Measurements from ENCODE around the gene KANSL3.

Gene KANSL3

DNA sequence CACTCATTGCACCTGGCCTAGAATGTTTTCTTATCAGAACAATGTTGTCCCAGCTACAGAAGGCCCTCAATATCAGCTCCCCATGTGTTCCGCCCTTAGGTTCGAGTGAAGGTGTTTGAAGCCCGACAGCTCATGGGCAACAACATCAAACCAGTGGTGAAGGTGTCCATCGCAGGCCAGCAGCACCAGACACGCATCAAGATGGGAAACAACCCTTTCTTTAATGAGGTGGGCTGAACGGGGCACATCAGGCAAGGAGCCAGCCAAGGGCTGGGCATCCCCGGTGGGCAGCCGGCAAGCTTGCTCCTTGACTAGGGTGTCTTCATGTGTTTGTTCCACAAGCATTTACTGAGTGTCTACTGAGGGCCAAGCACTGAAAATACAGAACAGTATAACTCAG, 13.7 kb upstream of the KANSL3 start:
- DNase-seq = no peak

DNA sequence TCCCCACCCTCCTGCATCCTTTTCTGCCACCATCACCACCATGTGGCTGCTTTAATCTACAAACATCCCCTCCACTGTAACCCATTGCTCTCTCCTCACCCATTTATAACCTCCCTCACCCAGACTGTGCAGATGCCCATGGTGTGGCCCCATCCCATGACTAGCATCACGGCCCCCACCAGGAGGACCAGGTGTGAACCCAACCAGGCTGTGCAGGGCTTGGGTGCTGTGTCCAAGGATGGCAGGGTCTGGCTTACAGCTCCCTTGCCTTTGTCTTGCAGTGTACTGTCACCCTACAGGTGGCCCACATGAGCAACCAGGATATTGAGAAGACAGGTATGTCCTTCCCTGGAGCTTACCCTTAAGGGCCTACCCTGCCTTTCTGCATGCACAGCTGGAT, 11.2 kb upstream of the KANSL3 start:
- no peak for DNase-seq

DNA sequence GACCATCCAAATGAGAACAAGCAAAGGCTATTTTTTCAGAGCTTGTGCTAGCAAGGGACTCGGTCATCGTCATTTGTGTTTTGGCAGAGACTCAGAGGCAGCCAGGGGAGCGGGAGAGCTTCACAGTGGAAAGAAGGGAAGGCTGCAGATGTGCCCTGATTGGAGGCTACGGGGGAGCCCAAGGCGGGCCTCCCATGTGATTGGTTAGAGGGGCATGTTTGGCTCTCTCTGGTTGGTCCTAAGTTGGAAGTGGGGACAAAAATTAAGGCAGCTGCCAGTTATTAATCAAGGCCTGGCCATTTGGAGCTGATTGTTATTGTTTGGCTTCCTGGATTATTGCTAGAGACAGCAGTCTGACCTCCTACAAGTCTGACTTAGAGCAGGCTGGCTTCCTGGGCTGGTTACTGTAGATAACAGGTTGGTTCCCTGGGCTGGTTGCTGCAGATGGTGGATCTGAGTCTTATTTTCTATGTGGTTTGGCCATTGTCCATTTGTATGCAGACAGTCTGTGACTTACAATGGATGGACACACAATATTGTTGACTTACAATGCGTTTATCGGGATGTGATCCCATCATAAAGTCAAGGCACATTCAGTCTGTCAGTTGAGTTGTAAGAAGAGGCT, 10.3 kb upstream of the KANSL3 start:
- no peak for DNase-seq

DNA sequence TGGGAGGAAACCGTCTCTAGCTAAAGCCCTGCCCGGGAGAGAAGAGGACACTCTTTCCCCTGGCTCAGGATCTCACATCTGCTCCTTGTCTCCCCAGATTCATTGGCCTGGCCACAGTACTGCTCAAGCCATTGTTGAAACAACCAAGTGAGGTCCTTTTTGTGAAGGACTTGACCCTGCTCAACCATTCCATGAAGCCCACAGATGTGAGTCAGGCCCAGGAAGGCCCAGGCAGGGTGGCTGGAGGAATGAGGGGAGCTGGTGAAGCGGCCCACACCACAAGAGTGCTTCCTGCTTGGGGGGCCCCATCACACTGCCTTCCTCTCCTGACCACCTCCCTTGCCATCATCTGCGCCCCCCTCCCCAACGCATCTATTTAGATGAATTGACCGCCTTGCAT, 9.6 kb upstream of the KANSL3 start:
- DNase-seq = no peak

DNA sequence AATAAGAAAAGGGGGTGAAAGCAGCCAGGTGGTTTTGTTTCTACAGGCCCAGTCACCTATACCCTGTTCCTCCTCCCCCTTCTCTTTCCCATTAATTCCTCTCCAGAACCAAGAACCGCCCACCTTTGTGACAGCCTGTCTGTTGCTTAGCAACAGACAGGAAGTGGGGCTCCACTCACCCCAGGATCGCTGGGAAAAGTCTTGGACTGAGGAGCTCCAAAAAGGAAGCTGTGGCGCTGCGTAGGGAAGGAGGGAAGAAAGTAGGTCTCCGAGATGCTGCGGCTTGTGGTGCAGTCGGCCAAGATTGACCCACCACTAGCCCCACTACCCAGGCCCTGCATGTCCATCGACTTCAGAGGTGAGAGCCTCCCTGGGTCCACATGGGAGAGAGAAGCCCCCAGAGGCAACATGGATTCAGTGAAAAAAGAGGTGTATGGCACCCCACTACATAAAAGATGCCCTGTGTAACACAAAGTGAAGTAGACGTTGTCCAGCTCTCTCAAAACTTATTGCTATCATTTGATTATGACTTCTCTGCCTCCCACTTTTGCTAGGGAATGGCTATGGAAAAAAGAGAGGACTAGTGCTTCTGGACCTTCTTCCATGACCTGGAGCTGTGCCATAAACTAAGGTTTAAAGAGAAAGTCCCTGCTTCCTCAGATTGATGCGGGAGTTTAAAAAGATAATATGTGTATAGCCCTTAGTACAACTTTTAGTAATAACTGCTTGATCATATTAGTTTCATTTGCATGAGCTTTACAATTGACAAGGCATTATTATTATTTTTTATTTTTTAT, 4.7 kb upstream of the KANSL3 start, which contains the start of gene FER1L5:
FER1L5 (plus strand) TSS at position 201 of the 797 bp plus-strand sequence; CDS start at position 274, 73 bp downstream.
- DNase-seq = no peak

DNA sequence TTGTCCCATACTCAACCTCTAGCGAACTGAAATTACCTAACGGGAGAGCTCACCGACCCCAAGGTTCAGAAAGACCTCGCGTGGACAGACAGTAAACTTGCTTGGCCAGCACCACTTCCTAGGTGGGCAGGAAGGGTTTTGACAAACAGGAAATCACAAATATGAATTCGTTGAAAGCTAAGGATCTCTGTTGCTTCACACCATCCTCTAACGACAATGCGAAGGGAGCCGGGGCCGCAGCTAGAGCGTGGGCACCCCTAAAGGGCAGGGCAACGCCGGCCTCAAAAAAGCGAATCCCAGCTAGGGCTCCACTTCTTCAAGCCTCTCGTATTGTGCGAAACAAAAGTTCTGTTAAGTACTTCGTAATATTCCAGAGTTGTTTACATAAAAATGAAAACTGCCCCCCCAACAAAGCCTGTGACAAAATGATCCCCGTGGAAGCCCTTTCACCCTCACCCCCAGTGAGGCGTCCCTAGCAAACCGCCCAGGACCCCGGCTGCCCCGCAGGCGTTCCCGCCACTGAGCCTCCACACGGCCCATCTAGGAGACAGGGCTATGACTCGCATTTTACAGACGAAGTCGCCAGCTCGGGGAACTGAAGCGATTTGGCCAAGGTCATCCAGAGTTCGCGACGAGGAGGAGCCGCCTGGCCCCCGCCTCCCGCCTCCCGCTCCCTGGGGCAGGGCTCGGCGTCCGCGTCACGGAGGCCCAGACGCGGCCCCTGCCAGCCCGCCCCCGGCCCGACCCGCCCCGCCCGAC, 548 bp downstream of the KANSL3 start:
- no peak for DNase-seq

DNA sequence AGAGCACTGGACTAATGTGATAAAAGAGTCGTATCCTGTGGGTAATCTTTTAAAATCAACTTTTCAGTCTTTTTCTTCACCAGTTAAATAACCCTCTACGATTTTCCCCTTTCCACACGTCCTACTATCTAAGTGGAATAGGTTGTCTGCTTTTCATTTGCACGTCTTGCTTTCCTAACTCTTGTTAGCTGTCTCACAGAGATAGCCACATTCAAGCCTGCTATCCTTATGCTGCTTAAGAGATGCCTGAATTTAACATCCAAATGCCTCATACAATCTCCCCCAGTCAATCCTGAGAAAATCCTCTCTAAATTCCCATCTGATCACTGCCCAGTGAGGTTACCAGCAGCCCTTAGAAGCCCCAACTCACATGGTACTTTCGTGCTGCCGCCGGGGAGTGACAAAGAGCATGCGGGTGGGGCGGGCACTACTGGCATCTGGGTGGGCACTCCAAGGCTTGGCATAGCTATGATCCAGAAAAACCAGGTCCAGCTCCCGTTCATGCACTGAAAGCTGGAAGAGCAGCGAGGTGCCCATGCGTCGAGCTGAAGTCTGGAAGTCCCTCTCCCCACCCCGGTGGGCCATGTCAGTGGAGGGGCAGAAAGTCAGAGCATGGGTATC, 1.5 kb downstream of the KANSL3 start:
- no peak for DNase-seq

DNA sequence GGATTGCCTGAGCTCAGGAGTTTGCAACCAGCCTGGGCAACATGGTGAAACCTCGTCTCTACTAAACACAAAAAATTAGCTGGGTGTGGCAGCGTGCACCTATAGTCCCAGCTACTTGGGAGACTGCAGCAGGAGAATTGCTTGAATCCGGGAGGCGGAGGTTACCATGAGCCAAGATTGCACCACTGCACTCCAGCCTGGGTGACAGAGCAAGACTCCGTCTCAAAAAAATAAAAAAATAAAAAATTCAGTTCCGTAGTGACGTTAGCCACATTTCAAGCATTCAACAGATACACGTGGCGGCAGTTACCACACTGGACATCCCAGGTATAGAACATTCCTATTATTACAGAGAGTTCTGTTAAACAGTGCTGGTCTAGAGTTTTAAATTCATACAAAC, 4.5 kb downstream of the KANSL3 start:
- no peak for DNase-seq

DNA sequence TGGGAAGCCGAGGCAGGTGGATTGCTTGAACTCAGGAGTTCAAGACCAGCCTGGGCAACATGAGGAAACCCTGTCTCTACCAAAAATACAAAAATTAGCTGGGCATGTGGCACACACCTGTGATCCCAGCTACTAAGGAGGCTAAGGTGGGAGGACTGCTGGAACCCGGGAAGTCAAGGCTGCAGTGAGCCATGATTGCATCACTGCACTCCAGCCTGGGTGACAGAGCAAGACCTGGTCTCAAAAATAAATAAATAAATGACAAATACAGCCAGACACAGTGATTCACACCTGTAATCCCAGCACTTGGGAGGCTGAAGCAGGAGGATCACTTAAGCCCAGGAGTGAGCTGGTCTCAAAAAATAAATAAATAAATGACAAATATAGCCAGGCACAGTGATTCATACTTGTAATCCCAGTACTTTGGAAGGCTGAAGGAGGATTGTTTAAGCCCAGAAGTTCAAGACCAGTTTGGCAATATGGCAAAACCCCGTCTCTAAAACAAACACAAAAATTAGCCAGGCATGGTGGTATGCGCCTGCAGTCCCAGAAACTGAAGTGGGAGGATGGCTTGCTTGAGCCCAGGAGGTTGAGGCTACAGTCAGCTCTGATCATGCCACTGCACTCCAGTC, 6.2 kb downstream of the KANSL3 start:
- DNase-seq = no peak

DNA sequence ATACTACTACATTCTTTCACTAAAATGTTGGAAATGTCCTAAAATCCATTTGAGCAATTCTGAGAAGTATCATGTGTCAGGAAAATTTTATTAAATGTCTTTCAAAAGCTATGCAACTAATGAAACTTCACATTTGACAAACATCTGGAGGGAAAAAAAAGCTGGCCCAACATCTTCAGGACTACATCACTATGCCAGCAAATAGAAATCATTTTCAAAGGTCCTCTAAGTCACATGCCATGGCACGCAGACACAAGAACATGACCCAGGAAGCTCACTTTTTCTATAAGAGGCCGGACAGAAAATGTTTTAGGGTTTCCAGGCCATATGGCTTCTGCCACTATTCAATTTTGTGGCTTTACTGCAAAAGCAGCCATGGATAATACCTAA, 11.6 kb downstream of the KANSL3 start:
- no peak for DNase-seq

DNA sequence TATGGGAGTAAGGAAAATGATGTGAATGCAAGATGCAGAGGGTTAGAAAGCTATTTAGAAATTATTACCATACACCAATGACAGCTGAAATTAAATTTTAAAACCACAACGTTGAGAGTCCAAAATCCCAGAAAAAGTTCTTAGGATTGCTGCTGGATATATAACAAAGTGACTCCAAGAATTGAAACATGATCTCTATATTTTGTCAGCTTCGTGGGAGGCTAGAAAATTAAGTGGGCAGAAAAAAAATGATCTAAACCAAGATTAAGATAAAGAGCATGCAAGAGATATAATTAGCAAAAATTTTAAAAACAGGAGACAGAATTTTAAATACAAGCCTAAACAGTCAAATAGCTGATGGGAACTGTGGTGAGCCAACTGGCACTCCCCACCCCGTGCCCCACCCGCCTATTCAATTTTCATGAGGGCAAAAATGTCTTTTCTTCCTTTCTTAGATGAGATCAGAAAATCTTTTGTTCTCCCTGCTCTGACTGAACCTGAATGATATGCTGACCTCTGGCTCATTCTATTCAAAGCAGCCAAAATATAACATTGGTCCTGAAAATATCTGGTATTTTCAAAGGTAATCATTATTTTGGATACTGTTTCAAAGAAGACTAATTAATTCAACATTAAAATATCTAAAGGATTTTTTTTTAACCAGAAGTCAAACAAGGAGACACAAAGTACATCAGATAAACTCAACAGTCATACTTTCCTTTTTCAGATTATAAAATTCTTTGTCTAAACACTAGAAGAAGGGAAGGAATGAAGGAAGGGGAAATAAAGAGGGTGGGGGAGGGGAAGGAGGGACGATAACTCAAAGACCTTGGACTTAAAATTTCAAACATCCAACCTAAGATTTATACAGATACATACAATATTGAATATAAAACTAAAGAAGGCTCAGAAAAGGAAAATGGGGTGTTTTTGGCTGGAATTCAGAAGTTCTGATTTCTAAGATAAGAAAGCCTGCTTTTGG, 12.2 kb downstream of the KANSL3 start:
- DNase-seq = no peak

DNA sequence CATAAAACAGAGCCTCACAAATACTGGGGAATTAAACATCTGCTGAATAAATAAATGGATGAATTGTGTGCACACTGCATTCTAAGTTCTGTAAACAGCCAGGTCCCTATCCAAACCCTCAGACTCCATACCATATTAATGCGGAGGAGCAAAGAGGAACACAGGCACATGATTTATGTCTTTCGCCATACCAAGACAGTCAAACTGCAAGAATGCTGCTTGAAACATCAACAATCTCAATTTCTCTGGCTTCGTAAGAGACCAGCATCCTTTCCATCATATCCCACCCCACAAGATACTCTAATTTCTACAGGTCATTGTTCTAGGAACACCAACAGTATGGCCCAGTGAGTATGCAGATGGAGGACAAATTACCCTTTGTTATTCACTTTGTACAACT, 15.0 kb downstream of the KANSL3 start:
- no peak for DNase-seq

DNA sequence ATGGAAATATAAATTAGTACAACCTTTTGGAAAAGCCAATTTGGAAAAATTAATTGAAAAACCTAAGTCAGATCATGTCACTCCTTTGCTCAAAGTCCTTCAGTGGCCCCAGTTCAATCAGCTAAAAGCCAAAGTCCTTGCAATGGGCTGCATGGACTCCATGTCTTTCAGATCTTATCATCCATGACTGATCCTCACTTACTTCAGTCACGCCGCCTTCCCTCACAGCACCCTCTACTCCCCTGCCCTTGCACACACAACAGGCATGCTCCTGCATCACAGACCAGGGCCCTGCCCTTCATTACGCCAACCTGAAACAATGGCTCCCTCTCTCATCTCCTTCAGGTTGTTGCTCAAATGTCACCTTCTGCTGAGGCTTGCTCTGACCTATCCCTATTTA, 15.6 kb downstream of the KANSL3 start:
- no peak for DNase-seq

DNA sequence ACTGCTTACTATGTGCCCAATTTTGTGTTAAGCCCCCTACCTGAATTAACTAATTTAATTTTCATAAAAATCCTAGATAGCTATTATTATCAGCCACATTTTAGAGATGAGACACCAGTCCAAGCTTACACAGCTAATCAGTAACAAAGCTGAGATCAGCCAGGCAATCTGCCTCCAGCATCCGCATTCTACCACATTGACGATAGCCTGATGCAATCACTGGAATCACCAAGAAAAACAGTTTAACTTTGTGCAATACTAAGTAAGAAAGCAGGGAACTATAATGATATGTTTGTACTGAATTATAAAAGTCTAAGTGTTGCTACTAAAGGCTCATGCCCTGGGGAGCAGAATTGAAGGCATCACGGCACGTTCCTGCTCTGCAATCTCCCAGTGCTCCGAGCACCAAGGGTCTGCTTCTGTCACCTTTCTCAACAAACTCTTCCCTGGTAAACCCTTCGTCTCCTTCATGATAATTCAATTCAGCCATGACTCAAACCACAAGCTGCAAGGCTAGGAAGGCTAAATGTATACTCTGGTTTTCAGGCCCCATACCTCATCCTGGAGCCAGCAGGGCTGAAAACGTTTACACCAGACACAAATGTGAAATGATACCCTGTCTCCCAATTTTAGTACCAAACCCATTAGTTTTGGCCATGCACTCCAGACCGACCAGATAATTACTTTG, 19.4 kb downstream of the KANSL3 start:
- DNase-seq = no peak

DNA sequence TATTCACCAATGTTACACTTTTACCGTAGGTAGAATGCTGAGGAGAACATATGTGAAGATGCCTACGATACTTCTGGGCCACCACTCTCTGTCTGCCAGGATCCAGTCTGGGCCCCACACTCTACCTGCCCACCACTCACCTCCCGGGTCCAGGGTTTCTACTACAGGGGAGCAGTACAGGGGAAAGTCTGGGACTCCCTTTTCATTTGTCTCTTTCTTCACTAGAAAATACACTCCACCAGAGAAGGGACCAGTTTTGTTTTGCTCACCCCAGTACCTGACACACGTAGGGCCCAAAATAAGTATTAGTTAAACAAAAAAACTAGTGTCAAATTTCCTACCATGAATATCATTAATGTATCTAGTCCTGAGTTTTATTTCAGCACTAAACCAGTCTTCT, 21.1 kb downstream of the KANSL3 start:
- DNase-seq = no peak

DNA sequence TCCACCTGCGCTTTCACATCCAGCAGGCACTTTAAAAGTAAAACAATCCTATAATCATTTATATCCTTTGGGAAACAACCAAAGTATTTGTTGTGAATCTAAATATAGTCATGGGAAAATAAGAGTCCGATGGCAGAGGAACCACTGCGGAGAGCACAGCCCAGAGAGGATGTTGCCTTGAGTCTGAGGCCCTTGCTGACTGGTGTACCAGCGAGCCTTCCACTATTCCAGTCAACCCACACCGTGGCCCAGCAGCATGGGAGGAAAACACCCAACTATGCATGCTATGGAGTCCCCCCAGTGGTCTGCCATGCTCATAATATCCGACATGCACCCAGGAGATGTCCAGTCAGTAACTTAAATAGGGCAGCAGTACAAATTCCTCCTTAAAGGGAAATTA, 21.6 kb downstream of the KANSL3 start:
- no peak for DNase-seq

DNA sequence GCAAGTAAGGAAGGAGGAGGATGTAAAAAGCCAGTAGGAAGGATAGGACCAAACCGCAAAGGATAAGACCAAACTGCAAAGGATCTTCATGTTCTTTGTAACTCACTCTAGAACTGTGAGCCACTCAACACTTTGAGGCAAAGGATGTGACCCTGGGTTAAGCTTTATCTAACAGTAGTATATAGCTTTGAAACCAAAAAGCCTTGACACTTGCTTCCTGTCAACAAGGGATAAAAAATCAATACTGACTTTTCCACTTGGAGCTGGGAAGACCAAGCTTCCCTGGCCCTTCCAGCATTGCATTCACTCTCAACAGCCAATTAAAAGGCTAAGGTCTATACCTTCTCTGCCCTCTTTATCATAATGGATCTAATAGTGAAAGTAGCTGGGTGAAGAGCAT, 22.0 kb downstream of the KANSL3 start:
- DNase-seq = no peak

DNA sequence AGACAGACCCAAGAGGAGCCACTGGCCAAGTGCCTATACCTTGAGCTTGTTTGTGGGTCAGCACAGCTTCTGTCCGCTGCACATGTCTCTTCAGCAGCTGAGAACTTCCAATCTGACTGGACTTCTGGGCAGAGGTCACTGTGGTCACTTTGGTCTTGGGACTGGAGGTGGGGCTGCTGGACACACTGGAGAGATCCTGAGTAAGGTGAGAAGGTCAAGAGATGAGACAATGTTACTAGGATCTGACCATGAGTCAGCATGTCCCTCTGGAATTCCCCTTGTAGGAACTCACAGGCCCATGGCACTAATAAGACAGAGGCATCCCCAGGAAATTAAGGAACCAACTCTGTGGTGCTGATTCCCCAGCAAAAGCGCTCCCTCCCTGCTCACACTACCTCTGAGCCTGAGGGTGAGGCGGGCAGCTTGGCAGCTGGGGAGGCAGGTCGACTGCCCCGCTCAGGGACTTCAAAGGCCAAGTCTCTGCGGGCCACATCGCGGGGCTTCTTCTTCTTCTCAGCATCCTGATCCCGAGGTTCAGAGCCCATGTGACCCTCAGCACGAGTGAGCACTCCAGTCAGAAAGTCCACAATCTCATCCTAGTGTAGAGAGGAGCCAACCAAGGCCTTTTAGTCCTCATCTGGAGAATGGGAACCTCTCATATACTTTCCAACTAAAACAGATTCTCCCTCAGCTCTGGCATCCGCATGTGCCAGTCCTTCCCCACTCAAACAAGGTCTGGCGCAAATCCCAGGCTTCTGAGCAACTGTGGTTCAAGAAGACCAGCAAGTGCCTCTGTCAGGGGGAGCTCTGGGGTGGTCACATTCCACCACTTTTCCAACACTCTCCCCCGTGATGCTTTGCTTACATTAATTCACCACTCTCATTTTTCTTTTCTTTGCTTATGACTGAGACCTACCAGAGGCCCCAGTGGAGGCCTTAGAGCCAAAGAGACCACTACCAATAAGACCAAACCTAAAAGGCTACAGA, 29.4 kb downstream of the KANSL3 start:
- DNase-seq = no peak

DNA sequence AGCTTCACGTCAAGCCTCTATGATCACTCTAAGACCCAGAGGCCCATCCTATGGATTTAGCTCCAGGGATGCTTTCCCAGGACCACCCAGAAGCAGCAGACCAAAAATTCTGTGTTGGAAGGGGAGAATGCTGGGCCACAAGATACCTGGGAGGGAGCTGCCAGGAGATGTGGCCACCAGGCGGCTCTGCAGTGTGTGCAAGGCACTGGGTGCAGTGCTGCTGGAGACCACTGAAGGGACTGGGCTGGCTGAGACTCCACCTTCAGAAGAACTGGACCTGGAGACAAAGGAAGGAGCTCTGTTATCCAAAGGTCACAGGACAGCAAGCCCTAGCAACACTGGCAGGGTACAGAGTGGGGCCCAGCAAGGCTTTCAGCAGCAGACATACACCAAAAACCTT, 34.0 kb downstream of the KANSL3 start:
- DNase-seq = no peak

DNA sequence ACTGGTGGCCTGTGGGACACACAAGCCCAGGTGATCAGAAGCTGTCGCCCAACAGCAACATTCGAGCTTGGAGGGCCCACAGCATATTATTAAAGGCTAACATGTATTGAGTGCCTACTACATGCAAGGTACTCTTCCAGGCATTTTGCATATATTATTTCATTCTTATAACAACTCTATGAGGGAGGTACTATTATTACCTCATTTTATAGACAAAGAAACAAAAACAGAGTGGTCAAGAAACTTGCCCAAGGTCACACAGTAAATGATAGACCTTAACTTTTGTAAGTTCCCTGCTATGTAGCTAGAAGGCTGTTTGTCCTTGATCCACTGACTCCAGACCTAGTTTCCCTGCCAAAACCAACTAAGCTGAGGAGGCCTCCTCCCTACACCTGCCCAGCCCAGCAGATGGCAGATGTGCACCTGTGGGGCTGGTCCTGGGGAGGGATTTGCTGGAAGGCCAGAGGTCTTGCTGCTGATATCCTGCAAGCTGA, 35.7 kb downstream of the KANSL3 start:
- DNase-seq = no peak

All from NCI-H2029 treated with DMSO at 0.1 percent for 48 hours (cell line).